Measurements from ENCODE around the gene SNTG2. TPM values are rescaled to one million over a fixed set of nuclear protein-coding genes. Genes with fewer than 3 reads are reported as not detected.

SNTG2 gene
- total and polyA plus RNA-seq, 10 of the 15 experiments (the other 5 are each of a cell fraction or from before 2014, with no cell fraction given): not detected

DNA sequence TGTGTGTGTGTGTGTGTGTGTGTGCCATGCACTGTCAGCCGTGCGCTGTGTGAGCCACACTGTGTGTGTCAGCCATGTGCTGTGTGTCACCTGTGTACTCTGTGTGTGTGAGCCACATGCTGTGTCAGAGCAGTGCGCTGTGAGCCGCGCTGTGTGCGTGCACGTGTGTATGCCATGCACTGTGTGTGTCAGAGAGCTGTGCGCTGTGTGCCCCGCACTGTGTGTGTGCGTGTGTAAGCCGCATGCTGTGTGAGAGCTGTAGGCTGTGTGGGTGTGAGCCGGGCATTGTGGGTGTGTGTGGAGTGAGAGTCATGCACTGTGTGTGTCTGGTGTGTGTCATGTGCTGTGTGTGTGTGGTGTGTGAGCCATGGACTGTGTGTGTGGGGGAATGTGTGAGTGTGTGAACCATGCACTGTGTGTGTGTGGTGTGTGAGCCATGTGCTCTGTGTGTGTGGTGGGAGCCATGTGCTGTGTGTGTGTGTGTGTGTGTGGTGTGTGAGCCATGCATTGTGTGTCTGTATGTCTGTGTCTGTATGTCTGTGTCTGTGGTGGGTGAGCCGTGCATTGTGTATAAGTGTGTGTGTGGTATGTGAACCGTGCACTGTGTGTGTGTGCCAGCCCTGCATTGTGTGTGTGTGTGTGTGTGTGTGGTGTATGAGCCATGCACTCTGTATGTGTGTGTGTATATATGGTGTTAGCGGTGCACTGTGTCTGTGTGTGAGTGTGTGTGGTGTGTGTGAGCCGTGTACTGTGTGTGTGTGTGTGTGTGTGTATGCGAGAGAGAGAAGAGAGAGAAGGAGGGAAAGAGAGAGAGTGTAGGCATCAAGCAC is 356.3 kb downstream of the SNTG2 start:
- in situ Hi-C loops (cut with MboI) (no loop called here), intact Hi-C loops (cut with micrococcal nuclease; ENCODE audit: unreplicated experiment) (no loop called here)
- ATAC-seq (no peak), DNase-seq (ENCODE audit: low read depth, low spot score) (no peak), FAIRE-seq (no peak)
- no peaks in the 10 kb centered on the region for H3K79me2 ChIP-seq (ENCODE audit: control insufficient read depth, insufficient read depth, low read length)
- H2AFZ ChIP-seq (ENCODE audit: control insufficient read depth, low read depth, low read length): no peak overlapping the region
- H3K27ac ChIP-seq (ENCODE audit: control insufficient read depth, insufficient read depth): no peak overlapping the region
- TF ChIP-seq, protein P1, sequence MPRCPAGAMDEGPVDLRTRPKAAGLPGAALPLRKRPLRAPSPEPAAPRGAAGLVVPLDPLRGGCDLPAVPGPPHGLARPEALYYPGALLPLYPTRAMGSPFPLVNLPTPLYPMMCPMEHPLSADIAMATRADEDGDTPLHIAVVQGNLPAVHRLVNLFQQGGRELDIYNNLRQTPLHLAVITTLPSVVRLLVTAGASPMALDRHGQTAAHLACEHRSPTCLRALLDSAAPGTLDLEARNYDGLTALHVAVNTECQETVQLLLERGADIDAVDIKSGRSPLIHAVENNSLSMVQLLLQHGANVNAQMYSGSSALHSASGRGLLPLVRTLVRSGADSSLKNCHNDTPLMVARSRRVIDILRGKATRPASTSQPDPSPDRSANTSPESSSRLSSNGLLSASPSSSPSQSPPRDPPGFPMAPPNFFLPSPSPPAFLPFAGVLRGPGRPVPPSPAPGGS (IDR thresholded peaks at IDR 0.05; ENCODE audit: borderline replicate concordance, insufficient read depth, low read depth, low read length, poor library complexity, severe bottlenecking): peak; percentile 55
- TF ChIP-seq E4F1 (IDR thresholded peaks at IDR 0.05; ENCODE audit: borderline replicate concordance, partially characterized antibody): peak; percentile 9
- TF ChIP-seq PML (IDR thresholded peaks at IDR 0.05; ENCODE audit: low read length): no peak
- no peak overlapping the region for H3K9ac ChIP-seq (ENCODE audit: control insufficient read depth, insufficient read depth, low read length)
- no TSS peak for BruUV-seq (replicated peaks)
- H3K4me1 ChIP-seq (ENCODE audit: control insufficient read depth, insufficient read depth, low read length): no peaks in the 10 kb centered on the region
- no peak overlapping the region for H3K4me3 ChIP-seq
- no peaks in the 10 kb centered on the region for H3K9me3 ChIP-seq (replicated peaks; ENCODE audit: control insufficient read depth, insufficient read depth, low read length)
- WGBS (ENCODE audit: insufficient coverage, insufficient replicate concordance, low lambda C conversion rate, missing lambda C conversion rate): 71% methylated on average over 17 of the region's 17 CpGs
- no peaks in the 10 kb centered on the region for H4K20me1 ChIP-seq (ENCODE audit: control insufficient read depth, insufficient read depth)
- CTCF ChIA-PET: no interaction called here
- SMC1A ChIA-PET (ENCODE audit: uncharacterized antibody, unreplicated experiment): no interaction called here
- POLR2A ChIA-PET: no interaction called here
- H3K27me3 ChIP-seq (replicated peaks in 1 of 2; ENCODE audit: control insufficient read depth in 2 of 2, insufficient read depth in 2 of 2, low read length in 1 of 2): no peaks in the 10 kb centered on the region
- H3K36me3 ChIP-seq (ENCODE audit: control insufficient read depth in 2 of 2, insufficient read depth in 2 of 2, low read length in 1 of 2): no peaks in the 10 kb centered on the region
- H3K4me2 ChIP-seq (ENCODE audit: control insufficient read depth, insufficient read depth): no peak overlapping the region
- RAD21 ChIA-PET (ENCODE audit: unreplicated experiment): no interaction called here
